ENCODE results near the gene APOO.
"Not testable (repeated sequence)": the region's sequence is repeated elsewhere in the genome, so short reads cannot be mapped to it uniquely, and the experiment has no call there.

Gene APOO

DNA sequence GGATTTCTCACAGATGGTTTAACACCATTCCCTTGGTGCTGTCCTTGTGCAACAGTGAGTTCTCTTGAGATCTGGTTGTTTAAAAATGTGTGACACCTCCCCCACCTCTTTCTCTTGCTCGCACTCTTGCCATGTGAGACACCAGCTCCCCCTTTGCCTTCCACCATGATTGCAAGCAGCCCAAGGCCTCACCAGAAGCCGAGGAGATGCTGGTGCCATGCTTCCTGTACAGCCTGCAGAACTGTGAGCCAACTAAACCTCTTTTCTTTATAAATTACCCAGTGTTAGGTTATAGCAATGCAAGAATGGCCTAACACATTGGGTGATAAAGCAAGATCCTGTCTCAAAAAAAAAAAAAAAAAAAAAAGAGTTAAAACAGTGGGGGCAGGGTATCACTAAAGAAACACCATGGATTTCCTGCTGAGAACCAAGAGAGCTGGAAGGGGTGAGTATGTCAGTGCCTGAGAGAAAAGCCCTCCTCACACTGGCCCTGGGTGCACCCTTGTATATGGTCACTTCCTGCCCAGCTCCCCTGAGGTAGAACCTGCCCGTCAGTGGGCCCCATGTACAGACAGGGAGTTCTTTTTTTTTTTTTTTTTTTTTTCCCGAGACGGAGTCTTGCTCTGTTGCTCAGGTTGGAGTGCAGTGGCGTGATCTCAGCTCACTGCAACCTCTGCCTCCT, 46.4 kb downstream of the APOO start:
- in situ Hi-C loops (cut with MboI; ENCODE audit: low sequenced_read_pairs): no loop called here

- in situ Hi-C loops (cut with MboI; ENCODE audit: low sequenced_read_pairs): not testable (repeated sequence)
Observed at GRCh38 chrX:23859238-23859637, 48.5 kb downstream of the APOO start.

- in situ Hi-C loops (cut with MboI; ENCODE audit: low sequenced_read_pairs): no loop called here
Observed at GRCh38 chrX:23857935-23858334, 49.8 kb downstream of the APOO start.

- in situ Hi-C loops (cut with MboI; ENCODE audit: low sequenced_read_pairs): no loop called here
Observed at GRCh38 chrX:23857363-23857762, 50.4 kb downstream of the APOO start.

DNA sequence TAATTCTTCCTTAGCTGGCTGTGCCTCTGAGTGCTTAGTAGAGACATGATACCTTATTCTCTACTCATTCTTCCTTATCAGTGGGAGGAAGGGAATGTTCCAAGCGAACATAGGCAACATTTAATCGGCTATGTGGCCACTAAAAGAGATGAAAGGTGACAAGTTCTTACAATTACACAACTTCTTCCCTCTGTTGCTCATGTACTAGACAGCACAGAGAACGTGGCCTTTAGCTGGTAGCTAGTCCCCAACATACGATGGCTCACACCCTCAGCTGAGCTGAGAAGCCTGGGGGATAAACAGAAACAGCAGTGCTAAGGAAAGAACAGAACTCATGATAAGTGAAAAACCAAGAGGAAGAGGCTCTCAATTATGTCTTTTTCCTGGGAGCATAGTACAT, 52.2 kb downstream of the APOO start:
- in situ Hi-C loops (cut with MboI; ENCODE audit: low sequenced_read_pairs): no loop called here

- in situ Hi-C loops (cut with MboI; ENCODE audit: low sequenced_read_pairs): no loop called here
Observed at GRCh38 chrX:23854945-23855344, 52.8 kb downstream of the APOO start.

GRCh38 chrX:23854122-23854521, 53.6 kb downstream of the APOO start:
- in situ Hi-C loops (cut with MboI; ENCODE audit: low sequenced_read_pairs): no loop called here

DNA sequence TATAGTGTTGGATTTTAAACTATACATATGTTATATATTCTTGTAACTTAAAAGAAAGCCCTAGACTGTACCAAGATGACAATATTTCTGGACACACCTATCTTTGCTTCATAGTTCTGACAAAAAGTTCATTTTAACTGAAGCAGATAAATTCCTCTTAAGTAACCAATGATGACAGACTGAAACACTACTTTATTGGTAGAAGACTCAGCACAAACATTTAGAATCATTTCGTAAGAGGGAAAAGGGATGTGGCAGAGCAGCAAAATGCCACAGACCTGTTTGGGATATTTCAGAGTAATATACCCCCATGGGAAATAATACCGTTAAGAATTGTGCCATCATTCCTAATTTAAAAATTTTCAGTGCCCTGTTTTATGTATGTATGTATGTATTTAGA, 56.2 kb downstream of the APOO start:
- in situ Hi-C loops (cut with MboI; ENCODE audit: low sequenced_read_pairs): no loop called here

DNA sequence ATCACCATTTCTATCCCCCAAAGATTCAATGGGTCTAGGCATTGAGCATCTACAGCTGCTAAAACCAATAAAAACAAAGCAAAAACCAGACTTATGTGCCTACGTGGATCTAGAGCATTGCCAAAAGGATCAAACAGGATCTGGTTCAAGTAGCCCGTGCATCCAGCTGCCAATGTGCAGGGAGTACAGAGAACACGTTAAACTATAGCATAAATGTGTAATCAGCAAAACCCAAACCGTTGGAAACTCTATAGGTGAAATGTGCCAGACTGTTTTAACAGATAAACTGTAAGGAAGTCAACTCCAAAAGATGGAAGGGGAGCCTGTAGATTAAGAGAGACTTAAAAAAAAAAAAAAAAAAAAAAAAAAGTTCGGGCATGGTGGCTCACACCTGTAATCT, 58.5 kb downstream of the APOO start:
- in situ Hi-C loops (cut with MboI; ENCODE audit: low sequenced_read_pairs): no loop called here

- in situ Hi-C loops (cut with MboI; ENCODE audit: low sequenced_read_pairs): no loop called here
Observed at GRCh38 chrX:23845351-23845817, 62.4 kb downstream of the APOO start.

- in situ Hi-C loops (cut with MboI; ENCODE audit: low sequenced_read_pairs): no loop called here
Observed at GRCh38 chrX:23844502-23845138, 63.1 kb downstream of the APOO start.

- in situ Hi-C loops (cut with MboI; ENCODE audit: low sequenced_read_pairs): no loop called here
Observed at GRCh38 chrX:23841847-23842522, 65.8 kb downstream of the APOO start.

DNA sequence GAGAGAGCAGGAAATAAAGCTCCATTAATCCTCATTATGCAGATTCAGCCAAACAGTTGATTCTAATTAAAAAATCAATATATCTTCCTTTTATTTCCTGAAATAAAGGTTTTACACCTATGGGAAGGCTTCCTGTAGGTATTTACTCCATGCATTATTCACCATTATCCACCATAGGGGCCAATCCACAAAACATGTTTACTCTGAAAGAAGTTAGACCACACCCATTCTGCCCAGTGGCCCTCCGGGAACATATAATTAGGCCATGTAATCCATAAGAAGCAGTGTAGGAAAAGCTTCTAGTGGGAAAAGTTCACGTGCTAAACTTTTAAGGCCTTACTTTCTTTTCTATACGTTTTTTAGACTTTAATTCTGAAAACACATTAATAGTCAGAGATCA, 67.1 kb downstream of the APOO start:
- in situ Hi-C loops (cut with MboI; ENCODE audit: low sequenced_read_pairs): no loop called here

DNA sequence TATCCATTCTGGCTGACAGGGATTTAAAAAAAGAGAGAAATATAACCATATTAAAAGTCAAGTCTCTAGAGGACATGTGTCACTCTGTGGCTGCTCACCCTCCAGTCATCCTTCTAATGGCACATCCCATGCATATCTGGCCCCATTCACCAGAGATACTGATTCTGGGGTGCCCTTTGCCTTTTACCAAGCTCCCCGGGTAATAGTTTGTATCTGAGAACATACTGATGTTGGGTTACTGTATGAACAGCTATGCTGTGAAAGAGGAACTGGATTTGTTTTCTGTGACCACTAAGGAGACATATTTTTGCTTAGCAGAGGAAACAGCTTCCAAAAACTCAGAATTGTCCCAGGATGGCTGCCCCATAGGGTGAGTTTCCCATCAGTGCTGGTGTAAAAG, 68.8 kb downstream of the APOO start:
- in situ Hi-C loops (cut with MboI; ENCODE audit: low sequenced_read_pairs): no loop called here

- in situ Hi-C loops (cut with MboI; ENCODE audit: low sequenced_read_pairs): no loop called here
Observed at GRCh38 chrX:23832721-23833120, 75.0 kb downstream of the APOO start.

GRCh38 chrX:23828881-23829280, 78.9 kb downstream of the APOO start:
- in situ Hi-C loops (cut with MboI; ENCODE audit: low sequenced_read_pairs): no loop called here

DNA sequence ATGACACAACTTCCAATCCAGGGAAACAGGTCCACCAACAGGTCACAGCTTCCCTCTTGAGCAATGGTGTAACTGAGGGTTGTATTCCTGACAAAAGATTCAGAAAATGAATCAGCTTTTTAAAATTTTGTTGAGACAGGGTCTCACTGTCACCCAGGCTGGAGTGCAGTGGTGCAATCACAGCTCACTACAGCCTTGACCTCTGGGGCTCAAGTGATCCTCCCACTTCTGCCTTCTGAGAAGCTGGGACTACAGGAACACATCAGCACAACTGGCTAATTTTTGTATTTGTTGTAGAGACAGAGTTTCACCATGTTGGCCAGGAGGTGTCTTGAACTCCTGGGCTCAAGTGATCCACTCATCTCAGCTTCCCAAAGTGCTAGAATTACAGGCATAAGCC, 81.1 kb downstream of the APOO start:
- in situ Hi-C loops (cut with MboI; ENCODE audit: low sequenced_read_pairs): no loop called here

DNA sequence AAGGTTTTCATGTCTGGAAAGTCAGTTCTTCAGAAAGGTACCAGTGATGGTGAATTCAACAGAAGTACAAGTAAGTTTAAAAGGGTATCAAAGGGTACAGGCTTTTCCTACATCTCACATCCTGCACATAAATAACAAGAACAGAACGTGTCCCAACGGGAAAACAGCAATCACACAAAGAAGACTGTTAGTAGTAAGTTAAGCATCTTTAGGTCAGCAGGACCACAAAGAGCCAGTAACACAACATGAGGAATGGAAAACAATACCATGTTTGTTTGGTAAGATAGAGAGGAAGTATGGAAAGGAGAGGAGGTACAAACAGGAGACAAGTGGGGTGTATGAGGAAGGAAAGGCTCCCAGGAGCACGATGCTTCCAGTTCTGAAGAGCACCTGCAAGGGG, 81.5 kb downstream of the APOO start:
- in situ Hi-C loops (cut with MboI; ENCODE audit: low sequenced_read_pairs): no loop called here

- in situ Hi-C loops (cut with MboI; ENCODE audit: low sequenced_read_pairs): no loop called here
Observed at GRCh38 chrX:23825675-23826074, 82.1 kb downstream of the APOO start.

DNA sequence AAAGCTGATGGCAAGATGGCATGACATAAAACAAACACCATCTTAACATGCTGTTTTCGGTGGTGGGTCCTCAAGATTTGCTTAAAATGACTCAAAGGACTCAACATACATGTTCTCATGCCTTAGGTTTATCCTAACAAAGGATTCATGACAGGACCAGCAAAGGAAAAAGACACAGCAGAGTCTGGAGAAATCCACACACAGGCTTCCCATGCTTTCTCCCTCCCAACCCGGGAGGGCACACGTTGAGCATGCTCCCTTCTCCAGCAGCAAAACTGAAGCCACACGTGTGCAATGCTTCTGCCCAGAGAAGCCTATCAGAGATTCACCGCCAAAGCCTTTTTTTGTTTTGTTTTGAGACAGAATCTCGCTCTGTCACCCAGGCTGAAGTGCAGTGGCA, 84.9 kb downstream of the APOO start:
- in situ Hi-C loops (cut with MboI; ENCODE audit: low sequenced_read_pairs): no loop called here

DNA sequence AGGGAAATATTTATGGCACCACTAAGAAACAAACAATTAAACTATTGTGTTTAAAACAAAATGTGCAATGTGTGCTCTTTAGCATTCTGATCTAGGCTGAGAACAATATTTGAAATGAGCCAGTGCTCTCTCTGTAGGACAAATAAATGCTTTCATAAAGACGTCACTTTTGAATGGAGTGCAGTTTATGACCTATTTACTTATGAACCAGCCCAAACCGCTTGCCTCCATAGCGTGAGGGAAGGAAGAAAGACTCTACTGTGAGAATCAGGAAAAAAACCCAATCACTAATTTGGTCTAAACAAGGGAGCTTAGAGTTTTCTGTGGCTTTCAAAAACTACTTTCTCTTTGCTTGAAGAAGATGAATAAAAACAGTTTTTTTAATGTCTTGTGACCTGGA, 85.3 kb downstream of the APOO start:
- in situ Hi-C loops (cut with MboI; ENCODE audit: low sequenced_read_pairs): no loop called here

GRCh38 chrX:23821847-23822246, 85.9 kb downstream of the APOO start:
- in situ Hi-C loops (cut with MboI; ENCODE audit: low sequenced_read_pairs): no loop called here

Data from hTERT RPE-1 (cell line).